Tibial artery (tissue), 4 donors: Measurements from ENCODE around the gene KRT82.

Experiments
- DNase-seq, 2 donors: peaks; one replicate each; pipeline ENCODE4 v3.0.0-alpha.2; 2019
- H3K27ac ChIP-seq, 2 donors: fragments of 200-600 bp; sonication (generic) in 1 of 2; 1 replicate in 1 of 2; 2 replicates in 1 of 2; pipeline ENCODE4 v1.5.1; 2018 to 2019; ENCODE audit warnings: mild to moderate bottlenecking in 1 of 2
- H3K27me3 ChIP-seq, 2 donors: fragments of 200-600 bp; sonication (generic) in 1 of 2; one replicate each; pipeline versions ENCODE4 v1.5.1 to v1.6.0; 2016 to 2019
- H3K36me3 ChIP-seq, 3 donors: fragments of 200-600 bp; sonication (generic) in 2 of 3; one replicate each; pipeline ENCODE4 v1.5.1; 2016 to 2019; ENCODE audit warnings: mild to moderate bottlenecking in 2 of 3
- H3K4me1 ChIP-seq, 4 donors: fragments of 200-600 bp; sonication (generic) in 2 of 4; 1 replicate in 3 of 4; 2 replicates in 1 of 4; pipeline ENCODE4 v1.5.1; 2016 to 2019
- H3K4me3 ChIP-seq, 2 donors: fragments of 200-600 bp; sonication (generic) in 1 of 2; 1 replicate in 1 of 2; 2 replicates in 1 of 2; pipeline ENCODE4 v1.5.1; 2018 to 2019; ENCODE audit warnings: mild to moderate bottlenecking in 2 of 2
- H3K9me3 ChIP-seq, 3 donors: fragments of 200-600 bp; sonication (generic) in 1 of 3; one replicate each; pipeline ENCODE4 v1.5.1; 2016 to 2019
- CTCF ChIP-seq, 2 experiments: fragments of 200-600 bp in 1 of 2; fragments of 450-650 bp in 1 of 2; IDR thresholded peaks; one replicate each; pipeline ENCODE4 v1.5.1; 2017 to 2019; ENCODE audit warnings: antibody characterized with exemption in 2 of 2, mild to moderate bottlenecking in 1 of 2, moderate library complexity in 1 of 2
- intact Hi-C: fragments of 100-400 bp; cut with DNase I; formaldehyde crosslinking; loops from one replicate; pipeline ENCODE4 v1.15.0; 2023; ENCODE audit warnings: low total_unique reads

KRT82 gene

GRCh38 chr12:52379536-52379935 lies 26.6 kb downstream of the KRT82 start:
- intact Hi-C loops: loop anchor here (10.0 kb wide), 1 partner anchor 595 kb away; no protein-coding TSS in a partner anchor
- no peak for DNase-seq
- Histone ChIP-seq H3K36me3 (no peaks in the 10 kb centered on the region), H3K4me1 (no peaks in the 10 kb centered on the region), H3K27me3 (peaks cover 0 to 5% of the 10 kb centered on the region in 2 donors), H3K9me3 (no peaks in the 10 kb centered on the region), H3K4me3 (no peak overlapping the region), H3K27ac (no peak overlapping the region)
- TF ChIP-seq CTCF (IDR thresholded peaks at IDR 0.05): no peak

- DNase-seq: no peak
- Histone ChIP-seq H3K27me3 (peaks cover 0 to 5% of the 10 kb centered on the region in 2 donors), H3K27ac (no peak overlapping the region), H3K4me1 (no peaks in the 10 kb centered on the region), H3K9me3 (no peaks in the 10 kb centered on the region), H3K36me3 (no peaks in the 10 kb centered on the region), H3K4me3 (no peak overlapping the region)
- intact Hi-C loops: loop anchor here (10.0 kb wide), 1 partner anchor 597 kb away; no protein-coding TSS in a partner anchor
- TF ChIP-seq CTCF (IDR thresholded peaks at IDR 0.05): no peak
These were observed 28.0 kb downstream of the KRT82 start for GRCh38 chr12:52378091-52378490.

- Histone ChIP-seq H3K9me3 (no peaks in the 10 kb centered on the region), H3K27ac (no peak overlapping the region), H3K4me3 (no peak overlapping the region), H3K36me3 (no peaks in the 10 kb centered on the region), H3K27me3 (peaks cover 0 to 5% of the 10 kb centered on the region in 2 donors), H3K4me1 (peaks cover 0 to 1% (median 0%) of the 10 kb centered on the region in 4 donors)
- no peak for DNase-seq
- intact Hi-C loops: loop anchor here (10.0 kb wide), 1 partner anchor 598 kb away; no protein-coding TSS in a partner anchor
- TF ChIP-seq CTCF (IDR thresholded peaks at IDR 0.05): no peak
These were observed 28.9 kb downstream of the KRT82 start for GRCh38 chr12:52377266-52377665.

GRCh38 chr12:52372216-52373154 lies 33.6 kb downstream of the KRT82 start:
- Histone ChIP-seq H3K4me3 (no peak overlapping the region), H3K4me1 (peaks cover 0 to 19% (median 11%) of the 10 kb centered on the region in 4 donors), H3K27me3 (no peaks in the 10 kb centered on the region), H3K9me3 (no peaks in the 10 kb centered on the region), H3K27ac (peak overlapping the region; percentile 64 to 67), H3K36me3 (no peaks in the 10 kb centered on the region)
- peak; percentile 80 to 92 for DNase-seq
- intact Hi-C loops: loop anchor here (10.0 kb wide), 1 partner anchor 602 kb away; no protein-coding TSS in a partner anchor
- peak; percentile 77 to 86 for TF ChIP-seq CTCF (IDR thresholded peaks at IDR 0.05)

- peak in 1 of 2 donors; percentile 61 for DNase-seq
- H3K36me3 ChIP-seq: no peaks in the 10 kb centered on the region
- no peaks in the 10 kb centered on the region for H3K27me3 ChIP-seq
- TF ChIP-seq CTCF (IDR thresholded peaks at IDR 0.05): no peak
- H3K4me3 ChIP-seq: no peak overlapping the region
- intact Hi-C loops: loop anchor here (2.0 to 10.0 kb wide), 2 partner anchors 507 to 603 kb away; no protein-coding TSS in a partner anchor
- no peaks in the 10 kb centered on the region for H3K9me3 ChIP-seq
- peak overlapping the region; percentile 64 to 67 for H3K27ac ChIP-seq
- H3K4me1 ChIP-seq: peaks cover 0 to 19% (median 11%) of the 10 kb centered on the region in 4 donors
These were observed 34.4 kb downstream of the KRT82 start for GRCh38 chr12:52371716-52372115.
